HG03060 (cell line): ENCODE measurements around the gene TMA7B.

Experiments used
- ATAC-seq: cut with Tn5 transposase; IDR thresholded peaks from one replicate; pipeline ENCODE4 v1.9.1; 2021; ENCODE audit warnings: low read depth, moderate number of reproducible peaks; ENCODE audit not compliant: unreplicated experiment

The TMA7B gene

GRCh38 chr22:39932918-39933649 is 27.1 kb upstream of the TMA7B start:
- no peak for ATAC-seq

GRCh38 chr22:39933741-39934140 is 26.5 kb upstream of the TMA7B start:
- ATAC-seq = no peak

- ATAC-seq = no peak
Observed at GRCh38 chr22:39935116-39935515, 25.1 kb upstream of the TMA7B start.

DNA sequence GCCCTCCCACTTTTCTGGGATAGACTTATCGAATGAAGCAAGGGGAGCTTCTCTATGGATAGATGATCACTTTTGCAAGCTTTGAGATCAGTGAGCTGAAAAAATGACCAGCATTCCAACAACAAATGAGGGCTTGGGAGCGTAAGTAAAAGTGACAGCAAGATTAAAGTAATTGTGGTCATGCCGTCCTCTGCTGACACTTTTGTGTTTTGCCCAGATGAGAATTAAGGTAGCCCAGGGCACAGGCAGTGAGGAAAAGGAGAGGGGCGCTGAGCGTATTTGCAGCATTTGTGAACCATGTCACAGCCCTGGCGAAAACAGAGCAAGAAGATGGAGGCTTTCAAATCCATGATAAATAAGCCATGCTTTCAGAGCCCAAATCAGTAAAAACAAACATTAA is 24.6 kb upstream of the TMA7B start:
- ATAC-seq = no peak

- ATAC-seq = no peak
Observed at GRCh38 chr22:39936523-39937145, 23.6 kb upstream of the TMA7B start.

DNA sequence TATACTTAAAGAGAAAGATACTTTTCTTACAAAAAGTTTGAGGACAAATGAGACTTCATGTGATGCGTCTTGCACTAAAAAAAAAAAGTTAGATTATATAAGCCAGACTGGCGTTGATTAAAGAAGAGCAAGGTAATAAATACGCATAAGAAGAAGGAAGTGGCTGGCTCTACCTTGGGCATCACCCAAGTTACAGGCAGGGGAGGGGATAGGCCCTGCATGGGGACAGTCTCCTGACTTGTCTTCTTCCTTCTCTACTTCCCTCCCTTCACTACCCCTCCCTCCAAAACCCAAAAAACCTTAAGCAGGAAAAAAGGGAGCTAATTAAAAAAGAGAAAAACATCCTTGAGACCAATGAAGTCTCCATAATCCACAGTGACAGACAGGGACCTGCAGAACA is 22.3 kb upstream of the TMA7B start:
- no peak for ATAC-seq

DNA sequence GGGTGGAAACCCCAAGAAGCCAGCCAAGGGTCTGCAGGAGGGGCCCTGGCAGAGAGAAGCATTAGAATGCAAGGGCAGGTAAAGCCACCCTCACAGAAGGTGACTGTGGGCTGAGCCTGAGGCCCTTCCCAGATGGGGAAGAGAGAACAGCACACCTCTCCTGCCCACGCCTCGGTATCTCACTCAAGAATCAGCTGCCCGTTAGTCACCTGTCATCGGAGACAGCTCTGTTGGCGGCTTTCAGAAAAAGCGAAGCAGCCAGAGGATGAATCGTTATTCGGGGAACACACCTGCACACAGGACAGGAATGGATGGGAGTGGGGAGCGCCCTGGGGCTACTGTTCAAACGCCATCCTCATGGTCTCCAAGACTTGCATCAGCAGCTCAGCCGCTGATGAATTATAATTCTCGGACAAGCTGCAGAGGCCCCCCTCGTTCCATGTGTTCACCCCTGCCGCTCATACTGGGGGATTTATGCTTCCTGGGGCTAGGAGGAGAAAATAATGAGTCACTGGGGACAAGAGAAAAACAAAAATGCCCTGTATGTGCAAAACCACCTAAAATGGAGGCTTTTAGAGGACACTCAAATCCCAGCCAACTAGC is 21.6 kb upstream of the TMA7B start:
- ATAC-seq = no peak

- no peak for ATAC-seq
Observed at GRCh38 chr22:39939830-39940229, 20.4 kb upstream of the TMA7B start.

DNA sequence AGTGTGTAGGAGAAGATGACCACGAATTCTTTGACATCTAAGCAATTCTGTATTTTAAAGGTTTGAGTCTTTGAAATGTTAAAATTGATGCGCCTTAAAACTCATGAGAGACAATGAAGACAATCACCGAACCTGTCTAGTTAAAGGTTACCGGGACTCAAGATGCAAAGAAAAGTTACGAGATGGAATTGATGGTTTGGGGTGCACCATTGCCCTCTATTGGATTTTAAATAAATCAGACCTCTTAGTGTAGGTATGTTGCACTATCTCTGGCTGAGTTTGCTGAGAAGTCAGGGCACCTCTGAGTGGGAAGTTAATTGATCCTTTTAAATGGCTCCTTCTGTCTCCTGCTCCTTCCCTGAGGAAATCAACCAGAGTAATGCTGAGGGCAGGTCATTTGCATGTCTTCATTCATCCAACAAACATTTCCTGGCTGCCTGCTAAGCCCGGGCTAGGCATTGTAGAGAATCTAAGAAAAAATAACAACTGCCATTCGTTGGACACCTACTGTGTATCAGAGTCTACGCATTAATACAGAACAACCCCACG is 19.4 kb upstream of the TMA7B start:
- ATAC-seq = no peak

DNA sequence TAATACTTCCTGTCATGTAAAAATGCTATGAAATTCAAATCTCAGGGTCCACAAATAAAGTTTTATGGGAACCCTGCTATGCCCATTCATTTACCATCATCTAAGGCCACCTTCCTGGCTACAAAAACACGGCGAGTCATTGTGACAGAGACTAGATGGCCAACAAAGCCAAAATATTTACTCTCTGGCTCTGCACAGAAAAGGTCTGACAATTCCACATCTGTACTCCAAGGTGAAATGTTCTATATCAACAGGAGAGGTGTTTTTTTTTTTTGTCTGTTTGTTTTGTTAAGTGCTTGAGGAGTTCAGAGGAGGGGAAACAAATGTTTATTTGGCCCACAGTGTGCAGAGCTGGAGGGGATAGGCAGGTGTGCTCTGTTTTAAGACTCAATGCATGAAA is 18.6 kb upstream of the TMA7B start:
- ATAC-seq = no peak

GRCh38 chr22:39942439-39943230 is 17.6 kb upstream of the TMA7B start:
- ATAC-seq = no peak

- ATAC-seq = no peak
Observed at GRCh38 chr22:39943337-39943736, 16.9 kb upstream of the TMA7B start.

DNA sequence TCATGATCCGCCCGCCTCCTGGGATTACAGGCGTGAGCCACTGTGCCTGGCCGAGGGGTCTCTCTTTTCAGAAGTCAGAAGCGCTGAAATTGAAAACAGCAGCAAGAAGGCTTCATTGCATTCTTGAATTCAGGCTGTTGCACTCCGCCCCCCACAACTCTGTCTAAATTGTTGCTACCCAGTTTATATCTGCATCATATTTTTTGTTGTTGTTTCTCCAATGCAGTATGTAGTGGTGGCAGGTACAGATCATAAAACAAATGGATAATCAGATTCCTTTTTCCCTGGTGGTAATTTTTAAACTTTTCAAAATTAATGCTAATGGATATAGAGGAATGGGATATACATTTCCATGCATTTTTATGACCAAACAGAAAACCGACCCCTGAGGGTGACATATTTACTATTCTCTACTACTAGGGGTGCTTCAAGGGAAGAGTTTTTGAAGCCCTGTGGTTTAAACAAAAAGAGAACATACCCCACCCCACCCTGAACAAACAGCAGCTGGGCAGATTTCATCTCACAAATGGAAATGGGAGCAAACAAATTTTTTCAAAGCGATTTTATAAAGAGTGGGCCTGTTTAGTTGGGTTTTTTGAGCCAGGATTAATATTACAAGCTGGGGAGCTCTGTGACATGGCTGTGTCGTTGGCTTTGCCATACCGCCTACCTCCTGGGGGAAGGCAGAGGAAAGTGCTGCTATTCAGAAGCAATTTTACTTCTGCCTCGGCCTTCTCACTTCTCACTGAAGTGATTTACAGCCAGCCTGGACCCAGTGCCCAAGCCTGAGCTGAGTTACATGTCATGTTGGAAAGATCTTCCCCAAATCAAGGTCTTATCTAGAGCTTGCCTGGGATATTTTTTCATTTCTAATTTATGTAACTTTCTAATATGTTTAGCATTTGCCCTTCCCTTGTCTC is 16.0 kb upstream of the TMA7B start:
- no peak for ATAC-seq

DNA sequence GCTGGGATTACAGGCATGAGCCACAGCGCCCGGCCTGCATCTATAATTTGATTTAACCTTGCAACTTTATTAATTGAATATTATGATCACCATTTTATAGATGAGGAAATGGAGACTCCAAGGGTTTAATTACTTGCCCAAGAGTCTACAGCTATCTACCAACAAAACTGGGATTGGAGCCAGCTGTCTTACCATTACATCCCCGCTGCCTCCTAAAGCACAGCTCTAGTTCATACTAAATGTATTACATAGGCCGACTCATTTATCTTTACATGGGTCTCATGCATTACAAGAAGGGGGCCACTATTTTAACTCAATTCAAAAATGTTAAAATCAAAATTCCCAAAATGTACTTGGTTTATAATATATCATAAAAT is 14.1 kb upstream of the TMA7B start:
- ATAC-seq = no peak

- ATAC-seq = no peak
Observed at GRCh38 chr22:39946503-39947219, 13.5 kb upstream of the TMA7B start.

- ATAC-seq = no peak
Observed at GRCh38 chr22:39947220-39948216, 12.7 kb upstream of the TMA7B start.

DNA sequence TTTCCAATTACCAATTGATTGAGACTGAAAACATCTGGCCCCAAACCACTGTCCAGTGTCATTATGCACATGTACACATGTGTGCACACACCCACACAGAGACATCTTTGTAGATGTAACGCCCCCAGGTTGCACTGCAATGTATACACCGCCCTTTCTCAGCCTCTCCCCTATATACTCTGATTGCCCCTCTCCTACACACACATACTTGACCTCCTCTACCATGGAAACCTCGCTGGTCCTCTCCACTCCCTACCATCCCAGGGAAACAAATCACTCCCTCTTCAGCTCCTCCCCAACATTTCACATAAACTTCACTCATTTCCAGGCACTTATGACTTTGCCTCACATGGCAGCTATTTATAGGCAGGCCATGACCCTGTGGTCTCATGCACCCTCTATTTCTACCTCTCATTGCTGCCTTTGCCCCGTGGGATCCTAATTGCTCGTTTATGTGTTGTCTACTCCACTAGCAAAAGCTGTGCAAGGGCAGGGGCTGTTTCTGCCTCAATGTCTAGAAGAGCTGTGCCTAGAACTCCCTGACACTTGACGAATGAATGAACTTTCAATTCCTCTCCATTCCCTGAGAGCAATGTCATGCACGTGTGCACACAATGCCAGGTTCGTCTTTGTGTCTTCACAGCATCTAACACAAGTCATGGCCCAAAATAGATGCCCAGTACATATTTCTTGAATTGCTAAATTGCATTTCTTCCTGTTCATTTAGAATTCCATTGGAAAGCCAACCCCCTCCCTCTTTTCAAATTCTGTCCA is 10.0 kb upstream of the TMA7B start:
- no peak for ATAC-seq
